H9 (cell line): ENCODE measurements around the gene OGFOD1. TPM values are rescaled to one million over a fixed set of nuclear protein-coding genes. Genes with fewer than 3 reads are reported as not detected.

Source experiments
- DNase-seq: peaks from one replicate; pipeline ENCODE4 v3.0.0-alpha.2; 2017
- H2AFZ ChIP-seq: one replicate; pipeline ENCODE4 v1.6.1; 2013; ENCODE audit warnings: mild to moderate bottlenecking, low read length, control low read depth, moderate library complexity
- H2AK5ac ChIP-seq: 2 replicates; pipeline ENCODE4 v1.6.1; 2013; ENCODE audit warnings: low read length, control low read depth, mixed read lengths; ENCODE audit not compliant: insufficient read length
- H2BK120ac ChIP-seq: one replicate; pipeline ENCODE4 v1.6.1; 2013; ENCODE audit warnings: low read depth, mild to moderate bottlenecking, low read length, control low read depth, inconsistent platforms; ENCODE audit not compliant: poor library complexity, severe bottlenecking
- H2BK12ac ChIP-seq: 2 replicates; pipeline ENCODE4 v1.6.1; 2013; ENCODE audit warnings: low read length, control low read depth, mixed read lengths, low read depth; ENCODE audit not compliant: insufficient read length
- H2BK15ac ChIP-seq: 2 replicates; pipeline ENCODE4 v1.6.1; 2013; ENCODE audit warnings: low read depth, low read length, control low read depth
- H2BK20ac ChIP-seq: one replicate; pipeline ENCODE4 v1.6.1; 2013; ENCODE audit warnings: low read depth, mild to moderate bottlenecking, low read length, control low read depth, inconsistent platforms; ENCODE audit not compliant: poor library complexity, severe bottlenecking
- H2BK5ac ChIP-seq: 2 replicates; pipeline ENCODE4 v1.6.1; 2013; ENCODE audit warnings: low read length, control low read depth, mixed read lengths; ENCODE audit not compliant: insufficient read length
- H3K14ac ChIP-seq: 2 replicates; pipeline ENCODE4 v1.6.1; 2013; ENCODE audit warnings: low read length, control low read depth; ENCODE audit not compliant: insufficient read depth
- H3K18ac ChIP-seq: 2 replicates; pipeline ENCODE4 v1.6.1; 2013; ENCODE audit warnings: low read depth, mild to moderate bottlenecking, mixed read lengths, low read length, control low read depth; ENCODE audit not compliant: insufficient read length
- H3K23ac ChIP-seq: 2 replicates; pipeline ENCODE4 v1.6.1; 2013; ENCODE audit warnings: low read length, control low read depth, mixed read lengths, low read depth; ENCODE audit not compliant: insufficient read length
- H3K23me2 ChIP-seq: 2 replicates; pipeline ENCODE4 v1.6.1; 2013; ENCODE audit warnings: low read depth, mild to moderate bottlenecking, mixed read lengths, low read length, control low read depth; ENCODE audit not compliant: insufficient read length, poor library complexity, severe bottlenecking
- H3K27ac ChIP-seq: 2 replicates; pipeline ENCODE4 v1.5.1; 2013; ENCODE audit warnings: low read length, control low read depth, mixed read lengths, low read depth; ENCODE audit not compliant: insufficient read length
- H3K27me3 ChIP-seq: 2 replicates; pipeline ENCODE4 v1.6.1; 2013; ENCODE audit warnings: low read length, control low read depth, inconsistent platforms; ENCODE audit not compliant: insufficient read depth
- H3K4ac ChIP-seq: 2 replicates; pipeline ENCODE4 v1.6.1; 2013; ENCODE audit warnings: low read depth, mild to moderate bottlenecking, control low read depth, inconsistent platforms, low read length, moderate library complexity
- H3K4me1 ChIP-seq: 2 replicates; pipeline ENCODE4 v1.6.1; 2013; ENCODE audit warnings: low read length, control low read depth, inconsistent platforms; ENCODE audit not compliant: insufficient read depth
- H3K4me2 ChIP-seq: 2 replicates; pipeline ENCODE4 v1.6.1; 2013; ENCODE audit warnings: low read length, control low read depth, mixed read lengths; ENCODE audit not compliant: insufficient read length, insufficient read depth
- H3K56ac ChIP-seq: 2 replicates; pipeline ENCODE4 v1.6.1; 2013; ENCODE audit warnings: low read depth, mild to moderate bottlenecking, mixed read lengths, low read length, control low read depth; ENCODE audit not compliant: insufficient read length
- H3K79me1 ChIP-seq: 2 replicates; pipeline ENCODE4 v1.6.1; 2013; ENCODE audit warnings: low read depth, mild to moderate bottlenecking, moderate library complexity, low read length, control low read depth, inconsistent platforms; ENCODE audit not compliant: insufficient read depth, poor library complexity, severe bottlenecking
- H3K79me2 ChIP-seq: 2 replicates; pipeline ENCODE4 v1.6.1; 2013; ENCODE audit warnings: low read length, control low read depth, inconsistent platforms; ENCODE audit not compliant: insufficient read depth
- H3K9ac ChIP-seq: 2 replicates; pipeline ENCODE4 v1.6.1; 2013; ENCODE audit warnings: low read length, control low read depth, mixed read lengths; ENCODE audit not compliant: insufficient read length; ENCODE audit errors: extremely low read depth
- H3K9me3 ChIP-seq: one replicate; pipeline ENCODE4 v1.6.1; 2013; ENCODE audit warnings: low read depth, low read length, inconsistent platforms; ENCODE audit not compliant: control insufficient read depth
- H3T11ph ChIP-seq: one replicate; pipeline ENCODE4 v1.6.1; 2013; ENCODE audit warnings: mild to moderate bottlenecking, low read length, control low read depth, inconsistent platforms
- H4K20me1 ChIP-seq: one replicate; pipeline ENCODE4 v1.6.1; 2013; ENCODE audit not compliant: control insufficient read depth, insufficient read length, insufficient read depth
- H4K5ac ChIP-seq: 2 replicates; pipeline ENCODE4 v1.6.1; 2013; ENCODE audit warnings: low read depth, mild to moderate bottlenecking, mixed read lengths, low read length, control low read depth; ENCODE audit not compliant: insufficient read length
- H4K8ac ChIP-seq: replicated peaks from 2 replicates; pipeline ENCODE4 v1.6.1; 2013; ENCODE audit warnings: low read length, control low read depth, mixed read lengths, low read depth; ENCODE audit not compliant: insufficient read length
- H4K91ac ChIP-seq: 2 replicates; pipeline ENCODE4 v1.6.1; 2013; ENCODE audit warnings: low read depth, mild to moderate bottlenecking, moderate library complexity, mixed read lengths, low read length, control low read depth; ENCODE audit not compliant: insufficient read length
- H3K27ac Mint-ChIP-seq, 3 experiments: 2 replicates in 2 of 3; 3 replicates in 1 of 3; pipeline ENCODE4 v1.8.0; 2020 to 2021; ENCODE audit warnings: mixed read lengths in 3 of 3, mild to moderate bottlenecking in 1 of 3, moderate library complexity in 1 of 3
- H3K27me3 Mint-ChIP-seq: 2 replicates; pipeline ENCODE4 v1.8.0; 2021; ENCODE audit warnings: low read depth, mild to moderate bottlenecking, moderate library complexity, mixed read lengths
- H3K36me3 Mint-ChIP-seq, 3 experiments: 2 replicates in 2 of 3; 3 replicates in 1 of 3; pipeline ENCODE4 v1.8.0; 2020 to 2021; ENCODE audit warnings: low read depth in 3 of 3, mixed read lengths in 3 of 3; ENCODE audit not compliant: insufficient read depth in 1 of 3
- H3K4me1 Mint-ChIP-seq, 2 experiments: 2 replicates each; pipeline ENCODE4 v1.8.0; 2020; ENCODE audit warnings: mixed read lengths in 2 of 2
- H3K4me3 Mint-ChIP-seq, 2 experiments: 2 replicates in 1 of 2; 3 replicates in 1 of 2; pipeline ENCODE4 v1.8.0; 2020 to 2021; ENCODE audit warnings: mild to moderate bottlenecking in 2 of 2, mixed read lengths in 2 of 2, moderate library complexity in 1 of 2
- H3K9me3 Mint-ChIP-seq, 2 experiments: 2 replicates in 1 of 2; 3 replicates in 1 of 2; pipeline ENCODE4 v1.8.0; 2020; ENCODE audit warnings: mild to moderate bottlenecking in 2 of 2, mixed read lengths in 2 of 2, moderate library complexity in 1 of 2
- CTCF ChIP-seq: fragments of 200-600 bp; sonication (generic); conservative IDR thresholded peaks from 3 replicates; pipeline ENCODE4 v1.8.0; 2021; ENCODE audit warnings: antibody characterized with exemption, mild to moderate bottlenecking
- WGBS: extraction: QIAGEN DNeasy Blood & Tissue Kit; methylation state at CpG from one replicate; pipeline ENCODE4 v1.1.7; 2013; ENCODE audit warnings: missing lambda C conversion rate, low lambda C conversion rate, mixed read lengths; ENCODE audit not compliant: insufficient read length; ENCODE audit errors: extremely low coverage; 5-methylcytosine and 5-hydroxymethylcytosine counted together
- total RNA-seq: library from RNA; stranded (reverse); gene quantifications from 2 replicates; pipeline ENCODE4 v1.2.1, GENCODE V29; 2021

OGFOD1 gene
- total RNA-seq, 1 experiment from 2014 or later = 66.5 TPM

GRCh38 chr16:56493815-56494214 lies 42.5 kb downstream of the OGFOD1 start:
- no peak for TF ChIP-seq CTCF
- H3K27ac ChIP-seq = no peak overlapping the region

More at GRCh38 chr16:56493815-56494214, 42.5 kb downstream of the OGFOD1 start:
- Histone ChIP-seq H3K23me2 (no peaks in the 10 kb centered on the region), H3K4me1 (no peaks in the 10 kb centered on the region), H3K9ac (no peak overlapping the region), H3K4me2 (no peak overlapping the region), H4K8ac (no peak overlapping the region), H2AFZ (no peak overlapping the region), H3T11ph (no peak overlapping the region), H3K79me1 (no peaks in the 10 kb centered on the region), H3K14ac (no peak overlapping the region), H3K23ac (no peak overlapping the region), H2BK120ac (no peak overlapping the region), H3K79me2 (no peaks in the 10 kb centered on the region), H3K27me3 (no peaks in the 10 kb centered on the region), H2AK5ac (no peak overlapping the region), H3K4ac (no peak overlapping the region), H4K20me1 (no peaks in the 10 kb centered on the region), H2BK12ac (no peak overlapping the region), H3K18ac (no peak overlapping the region), H4K5ac (no peak overlapping the region), H2BK20ac (no peak overlapping the region), H2BK15ac (no peak overlapping the region), H3K9me3 (no peaks in the 10 kb centered on the region), H4K91ac (no peak overlapping the region), H3K56ac (no peak overlapping the region), H2BK5ac (no peak overlapping the region)
- H3K4me3 Mint-ChIP-seq = no peak overlapping the region
- peaks cover 0 to 10% (median 8%) of the 10 kb centered on the region in 3 experiments; a peak in 3 of 7 replicates for H3K36me3 Mint-ChIP-seq
- no peaks in the 10 kb centered on the region for H3K27me3 Mint-ChIP-seq
- DNase-seq = no peak
- no CpG with 5 or more reads among the region's 1 CpG for WGBS
- H3K4me1 Mint-ChIP-seq = no peaks in the 10 kb centered on the region
- H3K9me3 Mint-ChIP-seq = no peaks in the 10 kb centered on the region
- no peak overlapping the region for H3K27ac Mint-ChIP-seq
